Cortex of kidney (tissue), 1 donor: ENCODE data around the gene FGFR4.
"Not testable (repeated sequence)": the region's sequence is repeated elsewhere in the genome, so short reads cannot be mapped to it uniquely, and the experiment has no call there.

Source experiments
- DNase-seq: peaks from one replicate; lab custom pipeline; 2025; lab: John Stamatoyannopoulos, UW

FGFR4 gene

GRCh38 chr5:177086654-177087397 is at the start of gene FGFR4:
TSS of gene FGFR4 (plus strand) at chr5:177086915. CDS start at chr5:177089603, 2,688 bp downstream.
- no peak for DNase-seq

- DNase-seq: no peak
Observed at GRCh38 chr5:177036921-177037320, 49.8 kb upstream of the FGFR4 start.

GRCh38 chr5:177040814-177041420 is 45.8 kb upstream of the FGFR4 start:
- DNase-seq: no peak

- DNase-seq: no peak
Observed at GRCh38 chr5:177041936-177042335, 44.8 kb upstream of the FGFR4 start.

- DNase-seq: no peak
Observed at GRCh38 chr5:177043114-177043513, 43.6 kb upstream of the FGFR4 start.

- no peak for DNase-seq
Observed at GRCh38 chr5:177043958-177044357, 42.8 kb upstream of the FGFR4 start.

- no peak for DNase-seq
Observed at GRCh38 chr5:177044641-177045040, 42.1 kb upstream of the FGFR4 start.

GRCh38 chr5:177045631-177046030 is 41.1 kb upstream of the FGFR4 start:
- no peak for DNase-seq

- DNase-seq: not testable (repeated sequence)
Observed at GRCh38 chr5:177048531-177048930, 38.2 kb upstream of the FGFR4 start.

- no peak for DNase-seq
Observed at GRCh38 chr5:177049285-177049684, 37.4 kb upstream of the FGFR4 start.

- DNase-seq: no peak
Observed at GRCh38 chr5:177064500-177065277, 22.0 kb upstream of the FGFR4 start.

- no peak for DNase-seq
Observed at GRCh38 chr5:177065491-177065890, 21.2 kb upstream of the FGFR4 start.

- no peak for DNase-seq
Observed at GRCh38 chr5:177066224-177066623, 20.5 kb upstream of the FGFR4 start.

- no peak for DNase-seq
Observed at GRCh38 chr5:177067503-177067902, 19.2 kb upstream of the FGFR4 start.

GRCh38 chr5:177070536-177071191 is 16.1 kb upstream of the FGFR4 start:
- DNase-seq: no peak

GRCh38 chr5:177071666-177072385 is 14.9 kb upstream of the FGFR4 start:
- no peak for DNase-seq

- no peak for DNase-seq
Observed at GRCh38 chr5:177077335-177077734, 9.4 kb upstream of the FGFR4 start.

GRCh38 chr5:177079606-177080005 is 7.1 kb upstream of the FGFR4 start:
- no peak for DNase-seq

- DNase-seq: no peak
Observed at GRCh38 chr5:177080265-177080664, 6.5 kb upstream of the FGFR4 start.

GRCh38 chr5:177081859-177082258 is 4.9 kb upstream of the FGFR4 start:
- no peak for DNase-seq

GRCh38 chr5:177083357-177083756 is 3.4 kb upstream of the FGFR4 start:
- no peak for DNase-seq

- no peak for DNase-seq
Observed at GRCh38 chr5:177084175-177084574, 2.5 kb upstream of the FGFR4 start.
